Keratinocyte (primary cell): Measurements from ENCODE around the gene MIDN.

Source experiments
- CTCF ChIP-seq, 3 experiments: IDR thresholded peaks in 1 of 3; conservative IDR thresholded peaks in 1 of 3; optimal IDR thresholded peaks in 1 of 3; 2 replicates in 2 of 3; 3 replicates in 1 of 3; pipeline versions ENCODE3 to v1.5.1; 2011; ENCODE audit warnings: low read length in 3 of 3, mild to moderate bottlenecking in 3 of 3, moderate library complexity in 2 of 3, control low read depth in 1 of 3, inconsistent platforms in 1 of 3; ENCODE audit not compliant: insufficient read depth in 2 of 3; ENCODE audit errors: extremely low read depth in 1 of 3
- EZH2 ChIP-seq: IDR thresholded peaks from one replicate; pipeline ENCODE4 v1.6.1; 2012; ENCODE audit warnings: inconsistent platforms, mild to moderate bottlenecking, low read length, moderate library complexity

- TF ChIP-seq CTCF (optimal IDR thresholded peaks at IDR 0.05 in 1 of 3, IDR thresholded peaks at IDR 0.05 in 1 of 3, conservative IDR thresholded peaks at IDR 0.05 in 1 of 3; ENCODE audit: extremely low read depth in 1 of 3, insufficient read depth in 2 of 3, low read length in 3 of 3) (no peak), EZH2 (no peak)
These were observed 10.4 kb downstream of the MIDN start for GRCh38 chr19:1258707-1259205.
